ENCODE results near the gene SYT2.
"Not testable (repeated sequence)": the region's sequence is repeated elsewhere in the genome, so short reads cannot be mapped to it uniquely, and the experiment has no call there.

SYT2 gene

DNA sequence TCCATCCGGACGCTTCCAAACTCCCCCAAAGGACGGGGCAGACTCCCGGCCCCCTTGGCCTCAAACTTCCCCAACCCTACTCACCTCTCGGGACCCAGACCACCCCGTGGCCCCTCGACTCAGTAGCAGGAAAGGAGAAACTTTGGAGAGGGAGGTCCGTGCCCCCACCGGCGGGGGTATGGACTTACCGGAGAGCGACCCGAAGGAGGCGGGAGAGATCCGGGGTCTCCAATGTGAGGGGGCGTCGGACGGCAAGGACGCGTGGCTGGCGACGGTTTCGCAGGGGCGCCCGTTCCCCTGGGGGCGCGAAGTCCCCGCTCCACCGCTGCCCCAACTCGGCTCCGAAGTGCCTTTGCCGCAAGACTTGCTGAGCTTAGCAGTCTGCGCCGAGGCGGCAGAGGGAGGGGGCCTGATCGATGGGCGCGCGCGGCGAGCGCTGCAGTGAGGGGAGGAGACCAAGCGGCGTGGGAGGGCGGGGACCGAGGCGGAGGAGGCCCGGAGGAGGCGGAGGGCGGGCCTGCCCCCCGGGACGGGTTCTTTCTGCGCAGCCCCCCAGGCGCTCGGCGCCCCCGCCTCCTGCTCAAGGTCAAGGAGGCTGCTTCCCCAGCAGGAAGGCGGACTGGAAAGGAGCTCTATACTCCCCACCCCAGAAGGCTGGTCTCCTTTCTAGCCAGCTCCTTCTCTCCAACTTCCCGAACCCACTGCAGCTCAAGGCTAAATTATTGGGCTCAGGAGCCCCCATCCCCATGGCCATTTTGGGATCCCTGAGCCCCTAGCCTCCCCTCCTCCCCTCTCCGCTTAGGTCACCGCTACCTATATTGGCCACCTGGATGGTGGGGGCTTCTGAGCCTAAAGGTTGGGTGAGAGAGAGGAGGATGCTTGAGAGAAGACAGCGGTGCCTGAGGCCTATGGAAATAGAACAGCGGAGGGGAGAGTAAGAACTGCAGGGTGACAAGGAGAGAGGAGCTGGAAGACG lies at the start of gene SYT2:
TSS of gene SYT2 (minus strand) at position 385 of the 976 bp plus-strand sequence. CDS start 104,682 bp downstream, outside the sequence.
- DNase-seq, result no peak

- no peak for DNase-seq
Observed at GRCh38 chr1:202756391-202756790, 46.1 kb upstream of the SYT2 start.

DNA sequence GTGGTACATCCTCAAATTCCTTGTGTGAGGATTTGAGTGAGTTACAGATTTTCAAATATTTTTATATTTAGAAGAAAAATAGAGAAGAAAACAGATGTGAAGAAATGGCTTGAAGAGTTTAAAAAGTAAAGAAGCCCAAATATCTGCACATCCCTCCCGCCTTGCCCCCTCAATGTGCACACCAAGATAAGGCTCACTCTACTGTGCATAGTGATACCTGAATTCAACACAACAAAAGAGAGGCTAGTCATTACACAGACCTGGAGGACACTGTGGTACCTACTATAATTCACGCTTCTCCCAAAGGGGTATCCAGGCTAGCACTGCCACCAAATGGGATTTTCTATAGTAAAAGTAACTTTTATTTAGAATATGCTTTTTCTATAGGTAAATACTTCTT lies 44.0 kb upstream of the SYT2 start:
- DNase-seq, result no peak

- no peak for DNase-seq
Observed at GRCh38 chr1:202752774-202753173, 42.5 kb upstream of the SYT2 start.

- no peak for DNase-seq
Observed at GRCh38 chr1:202750761-202751160, 40.5 kb upstream of the SYT2 start.

- no peak for DNase-seq
Observed at GRCh38 chr1:202750024-202750423, 39.8 kb upstream of the SYT2 start.

DNA sequence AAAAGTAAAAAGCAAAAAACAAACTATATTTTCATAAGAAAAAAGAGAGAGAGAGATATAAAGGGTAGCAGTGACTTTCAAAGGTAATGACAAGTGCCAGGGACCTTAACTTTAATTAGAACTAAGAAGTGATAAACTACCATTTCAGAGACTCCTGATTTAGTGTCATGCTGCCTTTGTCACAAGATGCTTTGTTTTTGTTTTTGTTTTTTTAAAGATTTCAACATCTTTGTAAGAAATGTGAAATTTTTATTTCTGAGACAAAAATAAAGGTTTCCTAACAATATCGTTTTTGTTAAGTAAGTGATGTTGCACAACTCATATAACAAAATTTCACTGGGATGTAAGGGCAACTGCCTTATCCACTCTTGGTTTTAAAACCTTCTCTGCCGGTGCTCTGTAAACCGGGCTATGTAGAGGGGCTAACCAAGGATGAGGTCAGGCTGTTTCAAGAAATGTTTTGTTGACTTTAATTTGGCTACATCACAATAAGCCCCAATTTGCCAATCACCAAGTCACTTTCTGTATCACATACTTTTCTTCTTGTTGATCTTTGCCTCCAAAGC lies 35.2 kb upstream of the SYT2 start:
- DNase-seq, result no peak

- DNase-seq, result not testable (repeated sequence)
Observed at GRCh38 chr1:202744770-202745169, 34.5 kb upstream of the SYT2 start.

DNA sequence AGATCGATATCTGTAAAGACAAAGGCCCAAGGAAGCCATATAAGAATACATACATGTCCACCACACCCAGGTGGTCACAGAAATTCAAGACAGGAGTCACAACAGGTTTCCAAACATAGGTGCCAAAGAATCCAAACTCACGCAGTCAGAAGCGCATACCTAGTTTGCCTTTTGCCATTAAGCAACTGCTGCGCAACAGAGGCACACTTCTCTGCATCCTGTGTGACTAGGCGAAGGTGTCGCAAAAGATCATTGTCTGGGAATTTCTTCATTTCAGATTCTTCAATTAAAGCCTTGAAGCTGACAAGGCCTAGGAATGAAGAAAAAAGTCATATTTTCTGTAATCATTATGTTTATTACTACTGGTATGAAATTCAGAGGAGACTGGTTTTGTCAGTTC lies 32.2 kb upstream of the SYT2 start:
- DNase-seq, result no peak

DNA sequence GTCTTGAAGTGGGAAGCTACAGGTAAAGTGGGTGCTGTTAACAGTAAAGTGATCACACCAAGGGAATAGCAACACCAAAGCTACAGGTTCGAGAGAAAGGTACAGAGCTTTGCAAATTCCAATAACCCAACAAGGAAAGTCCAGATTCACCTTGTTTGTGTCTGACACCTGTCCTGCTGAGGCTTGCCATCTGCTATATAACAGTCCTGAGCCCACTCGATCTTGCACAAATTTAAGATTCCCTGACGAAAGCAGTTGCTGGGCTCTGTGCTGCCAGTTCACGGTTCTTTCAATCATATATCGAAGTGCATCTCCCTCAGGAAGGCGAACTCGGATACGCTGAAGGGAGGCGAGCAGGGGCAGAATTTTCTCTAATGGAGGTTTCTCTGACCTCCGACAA lies 23.0 kb upstream of the SYT2 start:
- no peak for DNase-seq

DNA sequence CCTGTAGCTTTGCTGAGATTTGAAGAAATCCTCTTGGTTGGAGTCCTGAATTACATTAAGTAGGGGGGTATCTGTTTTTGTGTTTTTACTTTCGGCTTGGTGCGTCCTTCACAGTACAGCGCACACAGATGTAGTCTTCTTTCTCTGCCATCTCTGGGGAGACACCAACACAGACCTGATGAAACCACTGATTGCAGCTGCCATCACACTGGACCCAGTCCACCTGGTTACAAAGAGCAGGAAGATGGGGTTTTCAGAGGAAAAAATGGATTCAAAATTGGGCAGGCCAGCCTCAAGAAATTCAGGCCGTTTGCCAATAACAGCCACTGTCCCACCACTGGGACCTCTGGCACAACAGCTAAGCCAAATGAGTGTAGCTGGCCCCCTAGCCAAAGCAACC lies 18.7 kb upstream of the SYT2 start:
- no peak for DNase-seq

DNA sequence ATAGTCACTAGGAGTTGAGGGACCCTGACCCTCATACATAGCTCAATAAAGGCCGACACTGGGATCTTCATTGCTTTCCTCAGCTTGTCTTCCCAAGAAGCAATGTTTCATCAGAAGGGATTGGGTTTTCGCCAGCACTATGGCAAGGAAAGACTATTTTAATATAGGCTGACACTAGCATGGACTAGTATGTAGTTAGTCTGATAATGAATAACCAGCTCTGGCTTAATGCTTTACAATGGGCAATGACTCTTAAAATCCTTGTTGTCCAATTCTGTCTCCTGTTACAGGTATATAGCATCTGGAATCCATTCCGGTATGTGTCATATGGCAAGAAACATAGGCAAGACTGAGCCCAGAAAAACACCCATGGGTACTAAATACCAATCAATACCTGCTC lies 15.3 kb upstream of the SYT2 start:
- DNase-seq, result no peak

DNA sequence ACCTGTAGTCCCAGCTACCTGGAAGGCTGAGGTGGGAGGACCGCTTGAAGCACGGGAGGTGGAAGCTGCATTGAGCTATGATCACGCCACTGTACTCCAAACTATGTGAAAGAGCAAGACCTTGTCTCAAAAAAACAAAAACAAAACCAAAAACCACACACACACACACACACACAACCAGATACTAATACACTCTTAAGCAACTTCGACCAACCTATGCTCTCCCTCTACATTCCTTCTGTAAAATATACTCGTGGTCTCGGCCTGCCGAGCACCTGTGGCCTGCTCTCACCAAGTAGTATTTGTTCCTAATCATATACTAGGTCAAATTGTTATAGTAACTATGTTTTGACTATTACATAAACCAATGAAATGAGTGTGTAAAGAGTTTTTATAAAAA lies 13.5 kb upstream of the SYT2 start:
- DNase-seq, result no peak

- DNase-seq, result not testable (repeated sequence)
Observed at GRCh38 chr1:202723046-202723445, 12.8 kb upstream of the SYT2 start.

- DNase-seq, result no peak
Observed at GRCh38 chr1:202716654-202717053, 6.4 kb upstream of the SYT2 start.

DNA sequence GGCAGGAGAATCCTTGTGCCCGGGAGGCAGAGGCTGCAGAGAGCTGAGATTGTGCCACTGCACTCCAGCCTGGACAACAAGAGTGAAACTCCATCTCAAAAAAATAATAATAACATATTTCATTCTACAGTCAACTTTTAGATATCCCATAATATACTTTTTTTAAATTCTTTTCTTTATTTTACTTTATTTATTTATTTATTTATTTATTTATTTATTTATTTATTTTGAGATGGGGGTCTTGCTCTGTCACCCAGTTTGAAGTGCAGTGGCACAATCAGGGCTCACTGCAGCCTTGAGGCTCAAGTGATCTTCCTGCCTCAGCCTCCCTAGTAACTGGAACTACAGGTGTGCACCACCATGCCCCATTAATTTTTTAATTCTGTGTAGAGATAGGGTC lies 3.9 kb upstream of the SYT2 start:
- DNase-seq, result not testable (repeated sequence)

- no peak for DNase-seq
Observed at GRCh38 chr1:202713110-202713509, 2.9 kb upstream of the SYT2 start.

GRCh38 chr1:202711949-202712635 lies 1.8 kb upstream of the SYT2 start:
- no peak for DNase-seq

DNA sequence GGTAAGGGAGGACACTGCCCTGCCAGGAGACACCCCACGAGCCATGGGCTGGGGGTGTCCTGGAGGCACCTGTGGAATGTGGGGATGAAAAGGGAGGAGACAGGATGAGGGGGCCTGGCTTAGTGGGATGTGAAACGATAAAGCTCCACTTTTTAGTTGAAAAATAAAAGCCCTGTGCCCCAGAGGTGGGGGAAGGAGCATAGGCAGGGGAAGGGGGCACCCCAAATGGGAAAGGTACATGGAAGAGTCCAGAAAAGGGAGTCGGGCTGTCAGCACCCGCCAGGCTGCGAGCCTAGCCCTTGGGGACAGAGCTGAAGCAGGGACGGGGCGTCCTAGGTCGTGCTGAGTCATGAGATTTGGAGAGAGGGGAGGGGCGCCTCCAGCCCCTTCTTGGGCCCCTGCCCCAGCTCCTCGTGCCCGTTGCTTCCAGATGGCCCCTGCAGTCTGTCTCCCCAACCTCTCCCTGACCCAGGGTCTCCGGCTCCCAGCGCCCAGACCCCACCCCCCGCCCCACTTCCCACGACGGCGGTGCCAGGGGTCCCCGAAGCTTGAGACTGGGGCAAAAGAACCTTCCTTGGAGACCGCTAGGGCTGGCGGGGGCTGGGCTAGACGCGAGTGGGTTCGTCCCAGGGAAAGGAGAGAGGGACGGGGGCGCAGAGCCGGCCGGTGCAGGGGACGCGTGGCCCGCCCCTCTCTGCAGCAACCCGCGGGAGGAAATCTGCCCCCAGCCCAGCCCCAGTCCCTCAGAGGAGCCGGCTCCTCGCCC lies 795 bp downstream of the SYT2 start:
- DNase-seq, result no peak

DNA sequence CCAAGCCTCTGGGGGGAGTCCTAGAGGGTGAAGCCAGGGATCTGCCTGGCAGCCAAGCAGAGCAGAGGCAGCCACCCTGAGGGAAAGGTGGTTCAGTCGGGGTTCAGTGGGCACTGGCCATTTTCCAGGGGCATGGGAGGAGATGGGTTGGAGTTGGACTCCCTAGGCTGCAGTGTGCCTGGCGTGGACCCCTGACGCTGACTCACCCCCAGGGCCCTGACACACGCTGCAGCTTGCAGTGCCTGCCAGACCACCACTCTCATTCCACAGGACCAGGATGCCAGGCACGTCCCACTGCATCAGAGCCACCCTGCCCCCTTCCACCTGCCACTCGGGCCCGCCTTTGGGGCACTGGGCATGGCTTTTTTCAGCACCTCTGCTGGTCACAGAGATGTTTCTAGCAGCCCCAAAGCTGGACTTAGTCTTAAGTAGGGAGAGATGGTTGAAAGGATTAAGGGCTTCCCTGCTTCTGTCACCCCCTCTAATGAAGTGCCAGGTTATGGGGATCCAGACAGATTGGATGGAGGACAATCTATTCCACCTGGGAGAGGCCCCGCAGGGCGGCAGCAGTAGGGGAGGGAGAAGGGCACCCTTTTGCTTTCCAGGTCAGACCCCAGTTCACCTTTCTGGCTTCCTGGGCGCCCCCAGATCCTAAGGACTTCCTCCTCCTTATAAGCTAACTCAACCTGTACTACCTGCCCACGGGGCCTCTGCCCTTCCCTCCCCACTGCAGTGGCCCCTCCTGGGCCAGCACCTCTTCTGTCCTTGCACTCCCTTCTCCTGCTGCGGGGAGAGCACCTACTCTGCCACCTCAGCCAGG lies 1.6 kb downstream of the SYT2 start:
- no peak for DNase-seq

GRCh38 chr1:202706851-202707250 lies 3.4 kb downstream of the SYT2 start:
- no peak for DNase-seq

GRCh38 chr1:202704601-202705000 lies 5.7 kb downstream of the SYT2 start:
- DNase-seq, result no peak

All from cortex of kidney (tissue), 1 donor.